SH-SY5Y (cell line): Measurements from ENCODE around the gene STBD1.

ENCODE experiments used
- GATA2 ChIP-seq: IDR thresholded peaks from 2 replicates; pipeline ENCODE4 v1.6.1; 2011; ENCODE audit warnings: mild to moderate bottlenecking, low read depth, low read length
- GATA3 ChIP-seq: IDR thresholded peaks from 2 replicates; pipeline ENCODE4 v1.6.1; 2011; ENCODE audit warnings: low read depth, mild to moderate bottlenecking, low read length, moderate library complexity

GRCh38 chr4:76300012-76300411 is 6.5 kb upstream of the STBD1 start:
- TF ChIP-seq GATA2 (no peak), GATA3 (no peak)
